Stimulated activated CD8-positive, alpha-beta memory T cell treated with anti-CD3 and anti-CD28 coated beads, Interleukin-15, amount 100 ng/mL, for 24 hours (primary cell): ENCODE data around the gene KRTCAP2.
"Not testable (repeated sequence)": the region's sequence is repeated elsewhere in the genome, so short reads cannot be mapped to it uniquely, and the experiment has no call there.

ENCODE experiments used
- DNase-seq: peaks from one replicate; pipeline ENCODE4 v3.0.0-alpha.2; 2020; ENCODE audit warnings: low read depth

Gene KRTCAP2

DNA sequence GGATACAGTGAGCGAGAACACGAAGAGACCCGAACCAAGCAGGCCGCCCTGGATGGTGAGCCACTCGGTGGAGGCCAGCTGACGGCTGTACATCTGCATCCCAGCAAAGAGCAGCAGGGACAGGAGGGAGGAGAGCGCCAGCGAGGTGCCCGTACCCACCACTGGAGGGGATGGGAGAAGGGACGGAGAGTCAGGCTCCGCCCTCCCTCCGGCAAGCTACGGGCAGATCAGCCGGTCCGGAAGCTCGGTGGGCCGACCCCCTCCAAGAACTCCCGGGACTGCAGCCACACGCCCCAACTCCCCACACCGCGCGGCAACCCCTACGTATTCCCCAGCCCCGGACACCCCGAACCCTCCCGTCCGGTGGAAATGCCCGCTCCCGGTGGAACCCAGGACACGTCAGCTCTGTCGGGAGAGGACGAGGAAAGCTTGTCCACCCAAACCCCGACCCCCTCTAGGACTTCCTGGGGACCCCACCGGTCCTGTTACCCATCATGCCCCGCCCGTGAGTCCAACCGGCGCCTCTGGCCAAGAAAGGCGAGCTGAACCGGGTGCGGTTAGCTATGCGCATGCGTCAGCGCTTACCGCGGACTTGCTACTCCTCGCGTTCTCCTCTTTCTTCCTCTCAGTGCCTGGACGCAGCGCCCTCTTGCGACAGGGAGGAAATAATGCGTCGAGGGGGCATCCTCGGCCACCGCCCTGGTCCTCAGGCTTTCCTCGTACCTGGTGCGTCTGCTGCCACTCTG is at the start of gene KRTCAP2:
Gene KRTCAP2, minus strand, starts transcription at position 573 of the 746 bp plus-strand sequence. Its CDS starts 80 bp downstream, at position 493.
- DNase-seq = peak; percentile 91

DNA sequence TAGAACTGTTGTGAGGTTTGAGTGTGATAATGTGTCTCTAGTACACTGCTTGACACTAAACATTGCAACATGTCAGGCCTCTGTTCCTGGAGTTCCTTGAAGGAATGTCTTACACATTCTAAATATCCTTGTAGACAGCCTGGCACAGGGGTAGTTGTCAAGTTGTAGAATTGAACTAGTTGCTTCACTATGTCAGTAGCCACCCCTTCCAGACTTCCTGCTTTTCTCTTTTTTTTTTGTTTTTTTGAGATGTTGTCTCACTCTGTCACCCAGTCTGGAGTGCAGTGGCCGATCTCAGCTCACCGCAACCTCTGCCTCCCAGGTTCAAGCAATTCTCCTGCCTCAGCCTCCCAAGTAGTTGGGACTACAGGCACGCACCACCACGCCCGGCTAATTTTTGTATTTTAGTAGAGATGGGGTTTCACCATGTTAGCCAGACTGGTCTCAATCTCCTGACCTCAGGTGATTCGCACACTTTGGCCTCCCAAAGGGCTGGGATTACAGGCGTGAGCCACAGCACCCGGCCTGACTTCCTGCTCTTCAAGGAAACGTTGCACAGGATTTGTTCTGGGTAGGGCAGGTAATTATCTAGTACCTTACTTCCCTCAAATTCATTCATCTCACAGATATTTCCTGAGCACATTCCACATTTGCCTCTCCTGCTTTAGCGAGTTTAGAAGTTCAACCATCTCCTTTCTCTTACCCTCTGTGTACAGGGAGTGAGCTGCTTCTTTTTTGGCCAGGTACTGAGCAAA is 47.3 kb upstream of the KRTCAP2 start:
- DNase-seq = not testable (repeated sequence)

DNA sequence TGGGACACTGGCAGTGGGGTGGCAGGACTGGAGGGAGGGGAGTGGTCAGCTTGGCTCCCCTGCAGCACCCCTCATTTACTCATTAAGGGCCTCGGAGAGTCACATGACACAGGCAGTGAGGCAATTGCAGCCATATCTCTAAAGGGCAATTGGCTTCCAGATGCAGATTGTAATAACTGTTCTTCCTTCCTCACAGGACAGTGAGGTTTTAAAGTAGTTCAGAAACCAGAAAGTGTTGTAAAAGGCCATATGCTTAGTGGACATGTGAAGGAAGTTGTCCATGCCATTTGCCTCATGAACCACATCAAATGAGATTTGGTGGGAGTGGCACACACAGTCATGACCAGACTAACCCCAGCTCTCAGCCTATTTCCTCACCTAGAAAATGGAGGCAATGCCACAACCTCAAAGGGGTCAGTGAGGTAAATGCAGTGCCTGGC is 46.5 kb upstream of the KRTCAP2 start:
- DNase-seq = no peak

DNA sequence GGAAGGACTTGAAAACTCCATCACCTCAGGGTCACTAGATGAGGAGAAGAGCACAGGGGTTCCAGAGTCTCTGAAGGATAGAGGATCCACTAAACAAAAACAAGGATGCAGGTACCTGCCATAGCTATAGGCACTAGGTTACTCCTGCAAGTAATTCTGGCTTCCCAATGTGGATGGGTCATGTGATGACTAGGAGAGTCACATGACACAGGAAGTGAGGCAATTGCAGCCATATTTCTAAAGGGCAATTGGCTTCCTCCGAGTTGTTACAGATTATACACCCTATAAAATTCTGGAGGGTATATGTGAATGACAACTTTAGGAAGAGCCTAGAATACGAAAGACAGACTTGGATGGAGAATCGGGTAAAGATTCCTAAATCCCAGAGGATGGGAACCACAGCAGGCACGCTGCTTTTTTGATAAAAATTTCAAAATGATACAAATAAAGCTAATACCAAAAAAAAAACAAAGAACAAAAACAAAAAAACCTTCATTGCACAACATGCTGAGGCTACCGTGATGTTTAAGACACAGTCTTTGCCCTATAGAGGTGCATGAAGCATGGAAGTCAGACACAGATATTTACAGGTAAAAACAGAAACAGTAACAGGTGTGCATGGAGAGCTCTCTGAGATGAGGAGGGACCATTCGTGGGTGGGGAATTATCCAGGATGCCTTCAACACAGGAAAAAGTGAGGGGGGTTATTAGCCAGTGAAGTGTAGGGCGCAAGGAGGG is 45.9 kb upstream of the KRTCAP2 start:
- DNase-seq = no peak

DNA sequence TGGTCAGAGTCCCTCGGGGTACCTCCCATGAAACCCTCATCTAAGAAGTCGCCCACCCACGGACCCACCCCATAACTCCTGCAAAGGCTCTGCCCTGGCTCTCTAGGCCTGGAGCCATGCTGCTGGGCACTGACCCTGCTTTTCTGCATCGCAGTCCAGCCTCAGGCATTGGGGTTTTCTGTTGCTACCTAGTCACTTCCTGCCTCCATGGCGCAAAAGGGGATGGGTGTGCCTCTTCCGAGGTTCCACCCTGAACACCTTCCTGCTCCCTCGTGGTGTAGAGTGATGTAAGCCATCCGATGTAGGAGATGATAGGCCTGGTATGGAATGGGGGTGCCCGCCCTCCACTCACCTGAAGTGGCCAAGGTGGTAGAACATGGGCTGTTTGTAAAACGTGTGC is 41.6 kb upstream of the KRTCAP2 start:
- not testable (repeated sequence) for DNase-seq

DNA sequence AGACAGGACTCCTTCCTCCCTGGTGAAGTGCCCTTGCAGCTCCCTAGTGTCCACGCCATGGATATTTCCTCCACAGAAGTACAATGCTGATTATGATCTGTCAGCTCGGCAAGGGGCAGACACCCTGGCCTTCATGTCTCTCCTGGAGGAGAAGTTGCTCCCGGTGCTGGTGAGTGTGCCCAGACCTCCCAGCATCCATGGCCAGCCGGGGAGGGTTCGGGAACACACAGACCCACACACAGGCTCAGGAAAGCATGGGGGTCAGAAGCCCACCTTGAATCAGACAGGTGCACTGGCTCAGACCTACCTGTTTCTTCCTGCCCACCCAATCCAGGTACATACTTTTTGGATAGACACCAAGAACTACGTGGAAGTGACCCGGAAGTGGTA is 38.9 kb upstream of the KRTCAP2 start:
- not testable (repeated sequence) for DNase-seq

DNA sequence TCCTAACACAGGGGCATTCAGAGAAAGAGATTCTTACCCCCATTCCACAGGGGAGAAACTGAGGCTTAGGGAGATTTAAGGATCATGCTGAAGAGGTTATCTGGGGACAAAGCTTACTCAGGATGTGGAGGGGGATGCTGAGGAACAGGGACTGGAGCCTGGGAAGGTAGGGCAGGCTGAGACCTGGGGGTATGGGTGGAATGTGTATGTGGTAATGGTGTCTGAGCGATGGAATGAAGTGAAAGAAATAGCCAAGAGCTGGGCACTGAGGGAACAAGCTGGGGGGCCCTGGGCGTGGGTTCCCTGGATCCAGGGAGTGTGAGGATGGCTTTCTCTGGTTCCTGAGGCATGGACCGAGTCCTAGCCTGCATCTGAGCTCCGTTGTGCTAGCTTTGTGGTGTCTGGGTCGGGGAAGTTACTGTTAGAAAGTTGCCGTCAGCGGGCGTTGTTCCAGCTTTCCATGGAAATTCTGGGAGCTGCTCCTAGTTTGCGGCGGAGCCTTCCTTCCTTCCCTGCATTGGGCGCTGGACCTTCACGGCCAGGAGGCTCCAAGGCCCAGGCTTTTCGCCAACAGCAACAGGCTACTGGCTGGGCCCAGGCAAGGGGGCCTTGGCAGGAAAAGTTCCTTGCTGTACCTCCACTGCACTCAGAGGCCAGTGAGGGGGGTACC is 38.4 kb upstream of the KRTCAP2 start:
- not testable (repeated sequence) for DNase-seq

DNA sequence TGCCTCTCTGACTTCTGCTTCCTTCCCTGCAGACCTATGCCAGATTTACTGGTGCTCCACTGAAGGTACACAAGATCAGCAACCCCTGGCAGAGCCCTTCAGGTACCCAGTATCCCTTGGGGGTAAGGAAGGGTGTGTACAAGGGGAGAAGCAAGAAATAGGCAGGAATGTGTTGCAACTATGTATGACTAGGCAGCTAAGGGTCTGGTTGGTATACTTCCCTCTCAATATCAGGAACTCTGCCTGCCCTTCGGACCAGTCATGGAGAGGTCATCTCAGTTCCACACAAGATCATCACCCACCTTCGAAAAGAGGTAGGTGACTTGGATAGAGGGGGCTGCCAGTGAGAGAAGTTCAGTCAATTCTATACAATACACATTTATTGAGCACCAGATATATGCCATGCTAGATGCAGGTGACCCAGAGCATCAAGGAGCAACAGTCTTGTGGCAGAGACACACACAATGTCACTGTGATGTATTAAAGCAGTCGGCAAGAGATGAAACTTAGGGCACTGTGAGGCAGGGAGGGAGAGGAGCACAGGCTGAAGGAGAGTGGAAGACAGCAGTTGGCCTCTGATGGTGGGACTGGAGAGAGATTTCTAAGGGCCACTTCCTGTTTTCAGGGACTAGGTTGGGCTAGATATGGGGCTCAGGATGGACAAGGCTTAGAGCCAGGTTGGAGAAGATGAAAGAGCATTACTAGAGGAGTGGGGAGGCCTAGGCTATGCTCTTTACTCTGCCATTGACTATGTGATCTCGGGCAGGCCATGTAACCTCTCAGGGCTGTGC is 37.4 kb upstream of the KRTCAP2 start:
- no peak for DNase-seq

DNA sequence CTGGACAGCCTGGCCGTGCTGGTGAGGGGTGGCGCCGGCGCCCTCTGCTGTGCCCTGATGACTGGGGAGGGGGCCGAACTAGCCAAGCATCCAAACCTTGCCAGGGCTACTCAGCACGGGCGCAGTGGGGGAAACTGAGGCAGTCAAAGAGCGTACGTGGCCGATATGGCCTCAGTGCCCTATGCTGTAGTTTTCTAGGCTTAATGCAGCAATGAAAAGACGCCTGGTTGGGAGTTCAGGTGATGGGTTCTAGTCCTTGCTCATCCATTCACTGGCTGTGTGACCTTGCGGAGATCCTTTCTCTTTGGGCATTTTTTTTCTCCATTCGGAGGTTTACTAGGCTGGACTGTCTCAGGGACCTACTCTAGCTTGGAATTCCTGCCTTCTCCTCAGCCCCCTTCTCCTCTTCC is 36.2 kb upstream of the KRTCAP2 start:
- DNase-seq = no peak

DNA sequence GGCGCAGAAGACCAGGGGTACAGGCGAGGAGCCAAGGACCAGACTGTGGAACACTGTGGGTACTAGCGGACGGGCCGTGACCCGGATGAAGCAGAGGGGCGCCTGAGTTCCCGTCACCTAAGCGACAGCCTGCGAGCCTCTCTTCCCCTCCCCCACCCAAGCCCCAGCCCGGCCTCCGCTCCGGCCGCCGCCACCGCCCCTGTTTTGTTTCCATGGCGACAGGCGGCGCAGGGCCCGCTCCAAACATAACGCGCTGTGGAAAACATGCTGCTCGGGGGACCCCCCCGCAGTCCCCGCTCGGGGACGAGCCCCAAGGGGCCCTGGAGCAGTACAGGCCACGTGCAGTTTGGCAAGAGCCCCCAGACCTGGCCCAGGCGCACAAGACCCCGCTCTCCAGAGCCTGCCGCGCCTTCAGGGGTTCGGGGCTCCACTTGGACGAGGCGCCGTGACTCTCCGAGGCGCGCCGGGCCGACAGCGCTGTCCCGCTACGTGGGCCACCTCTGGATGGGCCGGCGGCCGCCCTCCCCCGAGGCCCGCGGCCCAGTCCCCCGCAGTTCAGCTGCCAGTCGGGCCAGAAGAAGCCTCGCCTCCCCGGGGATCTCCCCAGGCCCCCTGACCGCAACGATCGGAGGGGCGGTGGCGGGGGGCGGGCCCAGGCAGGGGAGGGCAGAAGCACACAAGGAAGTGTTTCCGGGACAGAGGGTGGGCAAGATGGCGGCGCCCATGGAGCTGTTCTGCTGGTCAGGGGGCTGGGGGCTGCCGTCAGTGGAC is 35.6 kb upstream of the KRTCAP2 start, which contains the start of gene MTX1:
Gene MTX1, plus strand, starts transcription at position 155 of the 771 bp plus-strand sequence. Its CDS starts 110 bp downstream, at position 265.
- DNase-seq = peak; percentile 65

DNA sequence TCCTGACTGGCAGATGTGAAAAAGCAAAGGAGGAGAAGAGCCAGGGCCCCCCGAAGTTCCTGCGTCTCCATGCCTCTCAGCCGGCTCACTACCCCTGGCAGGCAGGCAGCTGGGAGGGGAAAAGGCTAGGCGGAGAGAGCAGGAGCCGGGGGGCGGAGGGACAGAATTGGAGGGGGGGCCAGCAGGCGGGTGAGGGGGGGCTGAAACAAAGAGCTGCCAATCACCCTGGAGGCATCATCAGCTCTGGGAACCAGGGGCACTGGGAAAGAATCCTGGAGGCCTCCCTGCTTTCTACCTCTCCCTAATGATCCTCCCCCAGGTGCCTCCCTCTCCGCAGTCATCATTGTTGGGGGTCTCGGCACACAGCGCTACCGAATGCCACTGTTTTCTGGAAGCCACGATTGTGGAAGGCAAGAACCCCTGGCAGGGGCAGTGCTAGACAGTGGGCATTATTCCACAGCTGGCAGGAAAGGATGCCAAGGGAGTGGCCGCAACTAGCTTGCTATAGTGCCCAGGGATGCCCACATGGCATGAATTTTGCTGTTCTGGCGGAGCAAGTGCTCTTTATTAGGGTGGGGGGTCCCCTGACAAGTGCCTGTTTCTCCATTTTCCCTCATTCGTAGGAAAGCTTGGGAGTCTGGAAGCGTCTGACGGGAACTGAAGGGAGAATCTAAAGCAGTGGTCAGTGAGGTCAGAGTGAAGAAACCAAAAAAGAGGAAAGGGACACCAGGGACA is 34.9 kb upstream of the KRTCAP2 start, which contains the start of gene THBS3:
Gene THBS3, minus strand, starts transcription at position 92 of the 735 bp plus-strand sequence. Its CDS starts 21 bp downstream, at position 71.
- DNase-seq = no peak

DNA sequence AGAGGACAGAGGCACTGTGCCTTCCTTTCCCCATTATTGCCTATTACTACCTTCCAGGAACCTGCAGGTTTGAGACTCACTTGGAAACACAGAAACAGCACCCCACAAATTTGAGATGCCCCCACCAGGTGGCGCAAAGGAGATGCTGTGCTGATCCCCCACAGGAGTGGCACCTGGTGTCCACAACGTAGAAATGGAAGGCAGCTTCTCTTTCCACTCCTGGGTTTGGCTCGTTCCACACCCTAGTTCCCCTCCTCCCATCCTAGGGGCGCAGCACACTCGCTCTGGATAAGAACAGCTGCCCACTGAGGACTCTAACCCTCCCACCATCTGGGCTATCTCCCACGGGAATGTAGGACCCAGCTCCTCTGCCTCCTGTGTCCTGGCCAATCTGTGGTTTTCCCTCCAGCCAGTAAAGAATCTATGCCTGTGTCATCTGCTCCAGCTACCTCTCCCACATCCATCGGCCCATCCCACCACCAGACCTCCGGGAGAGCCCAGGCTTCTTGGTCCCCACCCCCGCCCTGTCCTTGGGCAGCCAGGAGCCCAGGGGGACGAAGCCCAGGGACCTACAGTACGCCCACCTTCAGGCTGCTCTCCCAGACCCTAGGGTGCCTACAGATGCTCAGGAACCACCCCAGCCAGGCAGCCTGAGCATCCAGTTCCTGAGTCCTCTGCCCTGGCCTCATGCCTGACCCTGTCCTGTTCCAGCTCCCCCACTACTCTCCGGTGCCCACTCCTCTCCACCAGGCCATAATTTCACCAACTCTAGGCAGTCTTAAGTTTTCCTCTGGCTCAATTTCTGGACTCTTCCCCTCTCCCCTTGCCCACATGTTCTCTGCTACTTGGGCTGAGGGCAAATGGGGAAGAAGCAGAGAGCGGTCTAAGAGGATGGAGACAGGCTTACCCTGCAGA is 34.0 kb upstream of the KRTCAP2 start:
- DNase-seq = peak; percentile 76

DNA sequence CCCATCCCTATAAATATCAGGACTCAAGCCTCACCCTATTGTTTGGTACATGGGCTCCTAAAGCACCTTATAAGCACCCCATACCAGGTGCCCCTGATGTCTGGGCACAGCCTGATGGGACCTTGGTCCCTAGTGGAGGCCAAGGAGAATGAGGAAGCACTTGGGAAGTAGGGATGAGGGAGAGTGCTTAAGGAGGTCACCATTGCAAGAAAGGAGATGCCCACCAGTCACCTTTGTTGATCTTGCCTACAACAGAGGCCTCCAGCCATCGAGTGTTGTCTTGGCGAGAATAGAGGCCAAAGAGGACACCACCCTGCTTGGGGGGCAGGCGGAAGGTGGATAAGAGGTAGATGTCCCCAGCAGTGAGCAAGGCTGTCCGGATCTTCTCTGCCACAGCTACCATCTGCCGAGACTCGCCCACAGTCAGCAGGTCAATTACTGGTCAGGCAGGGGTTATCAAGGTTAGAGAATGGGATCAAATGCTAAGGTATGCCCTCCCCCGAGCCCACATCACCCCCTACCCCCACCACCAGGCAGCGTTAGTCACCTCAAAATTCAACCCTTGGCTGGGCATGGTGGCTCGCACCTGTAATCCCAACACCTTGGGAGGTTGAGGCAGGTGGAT is 33.0 kb upstream of the KRTCAP2 start:
- DNase-seq = no peak

DNA sequence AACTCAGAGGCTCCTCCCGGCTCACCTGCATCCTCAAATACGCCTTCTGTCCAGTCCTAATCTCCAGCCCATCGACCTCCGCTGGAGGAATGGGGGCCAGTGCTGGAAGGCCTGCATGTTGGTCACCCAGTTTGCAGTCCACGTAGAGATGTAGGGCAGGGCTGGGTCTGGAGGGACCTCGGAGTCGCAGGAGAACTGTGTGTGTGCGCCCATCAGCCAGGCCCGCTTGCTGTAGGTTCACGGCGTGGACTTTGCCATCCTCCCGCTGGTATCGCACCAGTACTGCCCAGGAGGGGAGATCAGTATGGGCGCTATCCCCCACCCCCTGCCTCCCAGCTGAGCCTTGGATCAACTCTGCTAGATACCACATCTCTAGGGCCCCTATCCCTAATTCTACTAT is 31.9 kb upstream of the KRTCAP2 start:
- DNase-seq = no peak

DNA sequence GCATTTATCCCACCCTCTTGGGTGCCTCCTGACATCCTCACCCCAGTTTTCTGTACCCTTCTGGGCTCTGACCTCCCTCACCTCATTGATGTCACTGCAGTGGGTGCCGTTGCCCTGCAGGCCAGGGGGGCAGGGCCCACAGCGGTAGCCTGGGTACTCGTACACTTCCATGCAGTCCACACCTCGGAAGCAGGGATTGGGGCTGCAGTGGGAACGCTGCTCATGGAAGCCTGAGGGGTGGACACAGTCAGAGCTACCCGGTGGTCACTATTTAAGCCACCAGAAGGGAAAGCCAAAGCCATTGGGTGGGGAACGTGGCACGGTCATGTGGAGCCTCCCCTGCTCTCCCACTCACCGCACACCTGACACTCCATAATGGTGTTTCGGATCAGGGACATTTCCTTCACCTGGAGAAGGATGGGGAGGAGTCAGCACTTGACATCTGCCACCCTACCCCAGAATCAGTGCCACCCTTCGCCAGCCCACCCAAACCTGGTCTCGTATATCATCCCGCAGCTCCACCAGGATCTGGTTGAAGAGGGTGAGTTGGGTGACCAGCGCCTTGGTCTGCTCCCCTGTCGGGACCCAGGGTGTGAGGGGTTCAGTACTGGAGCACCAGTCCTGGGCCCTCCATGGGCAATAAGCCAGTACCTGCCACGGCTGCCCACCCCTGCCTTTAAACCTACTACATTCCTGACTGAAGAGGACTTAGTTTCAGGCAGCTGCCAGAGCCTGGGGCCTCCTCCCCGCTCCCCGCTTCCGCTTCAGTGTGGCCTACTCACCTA is 29.8 kb upstream of the KRTCAP2 start:
- no peak for DNase-seq

DNA sequence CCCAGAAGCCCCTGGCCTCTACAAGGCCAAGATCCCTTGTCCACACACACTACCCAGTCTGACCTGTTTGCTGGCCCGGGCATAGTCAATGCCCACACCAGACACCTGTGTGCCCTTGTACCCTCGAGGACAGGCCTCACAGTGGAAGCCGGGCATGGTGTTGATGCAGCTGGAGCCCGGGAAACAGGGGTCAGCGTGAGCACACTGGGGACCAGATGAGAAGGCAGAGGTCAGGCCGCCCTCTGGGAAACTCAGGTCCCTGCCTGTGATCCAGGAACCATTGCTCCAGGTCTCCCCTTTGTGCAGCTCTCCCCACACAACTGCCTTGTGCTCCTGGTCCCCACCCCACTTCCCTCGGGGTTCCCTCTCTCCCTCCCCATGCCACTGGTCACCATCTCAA is 29.1 kb upstream of the KRTCAP2 start:
- no peak for DNase-seq

DNA sequence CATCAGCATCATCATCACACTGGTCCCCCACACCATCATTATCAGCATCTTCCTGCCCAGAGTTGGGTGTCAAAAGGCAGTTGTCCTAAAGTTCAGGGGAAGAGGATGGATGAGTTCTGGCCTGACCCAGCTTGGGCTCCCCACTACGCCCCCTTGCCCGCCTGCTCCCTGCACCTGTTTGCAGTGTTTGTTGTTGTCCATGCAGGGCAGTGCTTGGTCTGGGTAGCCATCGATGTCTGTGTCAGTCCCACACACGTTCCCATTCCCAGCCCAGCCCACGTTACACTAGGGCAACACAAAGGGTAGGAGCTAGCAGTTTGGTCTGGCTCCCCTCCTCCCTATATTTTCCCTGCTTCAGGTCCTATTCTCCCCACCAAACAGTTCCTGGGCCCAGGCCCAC is 27.8 kb upstream of the KRTCAP2 start:
- DNase-seq = no peak
